Large intestine (tissue), 3 donors: ENCODE results near the gene ZNF555. TPM values are rescaled to one million over a fixed set of nuclear protein-coding genes. Genes with fewer than 3 reads are reported as not detected.

Source experiments
- DNase-seq, 2 donors: peaks; one replicate each; pipeline versions ENCODE4 v3.0.0 to v3.0.0-alpha.2; 2013
- H3K27ac ChIP-seq: one replicate; pipeline ENCODE4 v1.5.1; 2013; ENCODE audit warnings: low read length
- H3K27me3 ChIP-seq: 2 replicates; pipeline ENCODE4 v1.6.1; 2013; ENCODE audit warnings: low read length; ENCODE audit not compliant: control insufficient read depth, insufficient read depth
- H3K36me3 ChIP-seq: 2 replicates; pipeline ENCODE4 v1.6.1; 2013; ENCODE audit warnings: low read length; ENCODE audit not compliant: control insufficient read depth, insufficient read depth
- H3K4me1 ChIP-seq: one replicate; pipeline ENCODE4 v1.6.1; 2013; ENCODE audit warnings: low read length; ENCODE audit not compliant: control insufficient read depth, insufficient read depth
- H3K4me3 ChIP-seq: one replicate; pipeline ENCODE4 v1.5.1; 2013; ENCODE audit warnings: low read length
- H3K9me3 ChIP-seq: one replicate; pipeline ENCODE4 v1.6.1; 2013; ENCODE audit warnings: mild to moderate bottlenecking, low read depth, low read length, moderate library complexity; ENCODE audit not compliant: control insufficient read depth
- WGBS: methylation state at CpG from one replicate; pipeline ENCODE4 v1.1.5; 2013; ENCODE audit warnings: low lambda C conversion rate; ENCODE audit not compliant: insufficient coverage; 5-methylcytosine and 5-hydroxymethylcytosine counted together
- polyA plus RNA-seq: library from polyadenylated mRNA; unstranded; fragments of 120-200 nt; gene quantifications from one replicate; pipeline ENCODE4 v1.2.1, GENCODE V29; 2013

The ZNF555 gene
- polyA plus RNA-seq, 1 donor, result 4.9 TPM

GRCh38 chr19:2852598-2852997, 11.3 kb downstream of the ZNF555 start:
- peaks cover 30% of the 10 kb centered on the region for H3K36me3 ChIP-seq
- no peak overlapping the region for H3K27ac ChIP-seq
- H3K9me3 ChIP-seq, result peaks cover 25% of the 10 kb centered on the region
- H3K4me1 ChIP-seq, result no peaks in the 10 kb centered on the region
- DNase-seq, result no peak
- H3K27me3 ChIP-seq, result no peaks in the 10 kb centered on the region
- WGBS, result no CpG with 5 or more reads among the region's 10 CpGs
- no peak overlapping the region for H3K4me3 ChIP-seq

GRCh38 chr19:2853015-2853606, 11.8 kb downstream of the ZNF555 start:
- WGBS, result no CpG with 5 or more reads among the region's 11 CpGs
- Histone ChIP-seq H3K4me1 (no peaks in the 10 kb centered on the region), H3K9me3 (peaks cover 27% of the 10 kb centered on the region), H3K36me3 (peaks cover 27% of the 10 kb centered on the region), H3K4me3 (no peak overlapping the region), H3K27me3 (no peaks in the 10 kb centered on the region), H3K27ac (no peak overlapping the region)
- no peak for DNase-seq

GRCh38 chr19:2854849-2855248, 13.6 kb downstream of the ZNF555 start:
- DNase-seq, result no peak
- Histone ChIP-seq H3K36me3 (peaks cover 27% of the 10 kb centered on the region), H3K9me3 (peaks cover 31% of the 10 kb centered on the region), H3K27ac (no peak overlapping the region), H3K4me1 (no peaks in the 10 kb centered on the region), H3K4me3 (no peak overlapping the region), H3K27me3 (no peaks in the 10 kb centered on the region)
- 80% methylated on average over 1 of the region's 3 CpGs for WGBS

GRCh38 chr19:2856457-2857050, 15.3 kb downstream of the ZNF555 start:
- Histone ChIP-seq H3K4me3 (no peak overlapping the region), H3K27ac (no peak overlapping the region), H3K27me3 (no peaks in the 10 kb centered on the region), H3K4me1 (no peaks in the 10 kb centered on the region), H3K36me3 (peaks cover 22% of the 10 kb centered on the region), H3K9me3 (peaks cover 26% of the 10 kb centered on the region)
- no peak for DNase-seq
- WGBS, result no CpG with 5 or more reads among the region's 5 CpGs

GRCh38 chr19:2858864-2859263, 17.6 kb downstream of the ZNF555 start:
- no peaks in the 10 kb centered on the region for H3K27me3 ChIP-seq
- no CpG with 5 or more reads among the region's 27 CpGs for WGBS
- H3K4me3 ChIP-seq, result no peak overlapping the region
- H3K9me3 ChIP-seq, result peaks cover 24% of the 10 kb centered on the region
- H3K36me3 ChIP-seq, result no peaks in the 10 kb centered on the region
- no peak for DNase-seq
- H3K27ac ChIP-seq, result no peak overlapping the region
- H3K4me1 ChIP-seq, result no peaks in the 10 kb centered on the region

GRCh38 chr19:2863816-2864215, 22.5 kb downstream of the ZNF555 start:
- no peak for DNase-seq
- Histone ChIP-seq H3K4me3 (no peak overlapping the region), H3K4me1 (no peaks in the 10 kb centered on the region), H3K36me3 (no peaks in the 10 kb centered on the region), H3K27ac (no peak overlapping the region), H3K27me3 (no peaks in the 10 kb centered on the region), H3K9me3 (peaks cover 9% of the 10 kb centered on the region)
- WGBS, result no CpG with 5 or more reads among the region's 10 CpGs

GRCh38 chr19:2865334-2866100, 24.2 kb downstream of the ZNF555 start:
- DNase-seq, result peak in 1 of 2 donors; percentile 10
- peaks cover 4% of the 10 kb centered on the region for H3K9me3 ChIP-seq
- H3K27ac ChIP-seq, result no peak overlapping the region
- no peaks in the 10 kb centered on the region for H3K36me3 ChIP-seq
- H3K4me3 ChIP-seq, result no peak overlapping the region
- H3K4me1 ChIP-seq, result no peaks in the 10 kb centered on the region
- H3K27me3 ChIP-seq, result no peaks in the 10 kb centered on the region
- WGBS, result 0% methylated on average over 3 of the region's 12 CpGs

- Histone ChIP-seq H3K27ac (no peak overlapping the region), H3K4me1 (no peaks in the 10 kb centered on the region), H3K36me3 (no peaks in the 10 kb centered on the region), H3K4me3 (no peak overlapping the region), H3K9me3 (peaks cover 9% of the 10 kb centered on the region), H3K27me3 (no peaks in the 10 kb centered on the region)
- no CpG with 5 or more reads among the region's 8 CpGs for WGBS
- DNase-seq, result no peak
These were observed 25.3 kb downstream of the ZNF555 start for GRCh38 chr19:2866495-2867024.

- Histone ChIP-seq H3K27ac (no peak within 1 kb of the TSS), H3K9me3 (peaks cover 13% of the 10 kb centered on the region), H3K27me3 (no peaks in the 10 kb centered on the region), H3K4me1 (no peaks in the 10 kb centered on the region), H3K4me3 (no peak within 1 kb of the TSS), H3K36me3 (no peaks in the 10 kb centered on the region)
- WGBS, result 94% methylated on average over 3 of the region's 36 CpGs
- DNase-seq, result no peak
These were observed 26.0 kb downstream of the ZNF555 start, which contains the start of gene ZNF556 for GRCh38 chr19:2867025-2867991. ZNF556 (plus strand) TSS chr19:2867335; CDS start chr19:2867422, 87 bp downstream.

- peaks cover 13% of the 10 kb centered on the region for H3K9me3 ChIP-seq
- no peak for DNase-seq
- no peaks in the 10 kb centered on the region for H3K36me3 ChIP-seq
- H3K27ac ChIP-seq, result no peak overlapping the region
- no peaks in the 10 kb centered on the region for H3K27me3 ChIP-seq
- no peaks in the 10 kb centered on the region for H3K4me1 ChIP-seq
- H3K4me3 ChIP-seq, result no peak overlapping the region
- no CpG with 5 or more reads among the region's 10 CpGs for WGBS
These were observed 28.3 kb downstream of the ZNF555 start for GRCh38 chr19:2869618-2870017.
